Measurements from ENCODE around the gene GRAP2.

Gene GRAP2

GRCh38 chr22:39997421-39997820 is 96.5 kb downstream of the GRAP2 start:
- no peak for DNase-seq

- DNase-seq: peak; percentile 60 to 67
These were observed 97.2 kb downstream of the GRAP2 start for GRCh38 chr22:39997939-39998726.

- no peak for DNase-seq
These were observed 98.4 kb downstream of the GRAP2 start for GRCh38 chr22:39999144-39999757.

GRCh38 chr22:40000171-40000570 is 99.3 kb downstream of the GRAP2 start:
- peak; percentile 12 to 41 for DNase-seq

GRCh38 chr22:40001106-40001505 is 100.2 kb downstream of the GRAP2 start:
- DNase-seq: no peak

GRCh38 chr22:40001800-40002577 is 101.1 kb downstream of the GRAP2 start:
- no peak for DNase-seq

- no peak for DNase-seq
These were observed 102.2 kb downstream of the GRAP2 start for GRCh38 chr22:40002935-40003715.

GRCh38 chr22:40004836-40005235 is 104.0 kb downstream of the GRAP2 start:
- no peak for DNase-seq

- no peak for DNase-seq
These were observed 105.8 kb downstream of the GRAP2 start for GRCh38 chr22:40006641-40007040.

GRCh38 chr22:40007853-40008710 is 107.2 kb downstream of the GRAP2 start:
- DNase-seq: no peak

- no peak for DNase-seq
These were observed 107.9 kb downstream of the GRAP2 start for GRCh38 chr22:40008726-40009291.

- DNase-seq: no peak
These were observed 108.4 kb downstream of the GRAP2 start for GRCh38 chr22:40009292-40009774.

GRCh38 chr22:40009951-40010671 is 109.2 kb downstream of the GRAP2 start:
- DNase-seq: no peak

- DNase-seq: no peak
These were observed 109.9 kb downstream of the GRAP2 start for GRCh38 chr22:40010746-40011145.

GRCh38 chr22:40014667-40015248 is 113.9 kb downstream of the GRAP2 start:
- DNase-seq: no peak

GRCh38 chr22:40015358-40015976 is 114.6 kb downstream of the GRAP2 start:
- no peak for DNase-seq

GRCh38 chr22:40018051-40018450 is 117.2 kb downstream of the GRAP2 start:
- no peak for DNase-seq

GRCh38 chr22:40019100-40019499 is 118.2 kb downstream of the GRAP2 start:
- no peak for DNase-seq

- DNase-seq: no peak
These were observed 120.1 kb downstream of the GRAP2 start for GRCh38 chr22:40020956-40021355.

Data from NCI-H526 (cell line).